Upper lobe of right lung (tissue), 1 donor: ENCODE data around the gene DELE1. TPM values are rescaled to one million over a fixed set of nuclear protein-coding genes. Genes with fewer than 3 reads are reported as not detected.

Experiments
- ATAC-seq: fragments of 200-7000 bp; cut with Tn5 transposase; one replicate; pipeline ENCODE4 v1.9.1; 2020; ENCODE audit warnings: mild to moderate bottlenecking, moderate library complexity
- DNase-seq: peaks from one replicate; pipeline ENCODE4 v3.0.0-alpha.2; 2020
- H3K27ac ChIP-seq: fragments of 200-600 bp; one replicate; pipeline ENCODE4 v1.8.0; 2022
- H3K27me3 ChIP-seq: fragments of 200-600 bp; one replicate; pipeline ENCODE4 v1.8.0; 2022; ENCODE audit warnings: mild to moderate bottlenecking
- H3K36me3 ChIP-seq: fragments of 200-600 bp; one replicate; pipeline ENCODE4 v1.8.0; 2022
- H3K4me1 ChIP-seq: fragments of 200-600 bp; one replicate; pipeline ENCODE4 v1.8.0; 2022
- H3K4me3 ChIP-seq: fragments of 200-600 bp; one replicate; pipeline ENCODE4 v1.8.0; 2022; ENCODE audit warnings: mild to moderate bottlenecking
- H3K9me3 ChIP-seq: fragments of 200-600 bp; one replicate; pipeline ENCODE4 v1.8.0; 2022
- intact Hi-C: fragments of 100-400 bp; cut with DNase I; formaldehyde crosslinking; loops from one replicate; pipeline ENCODE4 v1.11.0; 2022
- total RNA-seq: library from RNA; stranded (reverse); fragmentation: NEBNext Ultra II Directional; extraction: Animal tissue kit (Norgen Biotek cat#: 25700); gene quantifications from one replicate; pipeline ENCODE4 v1.2.1, GENCODE V29; 2021
- TF ChIP-seq, protein P1 (sequence below): fragments of 200-600 bp; IDR thresholded peaks from one replicate; pipeline ENCODE4 v1.8.0; 2022; ENCODE audit warnings: antibody characterized with exemption
- donor health status: DM: no; HTN: yes; CAD: no; lungs with severe emphysema.

Gene DELE1
- total RNA-seq, 1 donor from 2014 or later: 83.3 TPM

DNA sequence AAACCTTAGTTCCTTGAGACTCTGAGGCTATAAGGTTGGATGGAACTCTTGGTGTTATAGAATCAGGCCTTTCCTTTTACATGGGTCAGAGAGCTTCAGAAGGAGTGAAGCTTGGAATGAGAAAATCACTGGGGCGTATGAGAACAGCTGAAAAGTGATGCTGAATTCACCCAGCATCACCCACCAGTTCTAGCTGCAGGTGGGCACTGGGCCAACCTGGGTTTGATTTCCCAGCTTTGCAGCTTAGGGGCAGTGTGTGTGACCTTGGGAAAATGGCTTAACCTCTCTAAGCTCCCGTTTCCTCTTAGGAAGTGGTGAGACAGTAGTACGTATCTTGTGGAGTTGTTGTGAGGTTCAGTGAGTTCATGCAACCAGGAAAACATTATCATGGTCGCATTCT lies 23.6 kb downstream of the DELE1 start:
- intact Hi-C loops: no loop called here
- H3K27me3 ChIP-seq: no peaks in the 10 kb centered on the region
- peak overlapping the region; percentile 31 for H3K27ac ChIP-seq
- DNase-seq (no peak), ATAC-seq (no peak)
- TF ChIP-seq, protein P1, sequence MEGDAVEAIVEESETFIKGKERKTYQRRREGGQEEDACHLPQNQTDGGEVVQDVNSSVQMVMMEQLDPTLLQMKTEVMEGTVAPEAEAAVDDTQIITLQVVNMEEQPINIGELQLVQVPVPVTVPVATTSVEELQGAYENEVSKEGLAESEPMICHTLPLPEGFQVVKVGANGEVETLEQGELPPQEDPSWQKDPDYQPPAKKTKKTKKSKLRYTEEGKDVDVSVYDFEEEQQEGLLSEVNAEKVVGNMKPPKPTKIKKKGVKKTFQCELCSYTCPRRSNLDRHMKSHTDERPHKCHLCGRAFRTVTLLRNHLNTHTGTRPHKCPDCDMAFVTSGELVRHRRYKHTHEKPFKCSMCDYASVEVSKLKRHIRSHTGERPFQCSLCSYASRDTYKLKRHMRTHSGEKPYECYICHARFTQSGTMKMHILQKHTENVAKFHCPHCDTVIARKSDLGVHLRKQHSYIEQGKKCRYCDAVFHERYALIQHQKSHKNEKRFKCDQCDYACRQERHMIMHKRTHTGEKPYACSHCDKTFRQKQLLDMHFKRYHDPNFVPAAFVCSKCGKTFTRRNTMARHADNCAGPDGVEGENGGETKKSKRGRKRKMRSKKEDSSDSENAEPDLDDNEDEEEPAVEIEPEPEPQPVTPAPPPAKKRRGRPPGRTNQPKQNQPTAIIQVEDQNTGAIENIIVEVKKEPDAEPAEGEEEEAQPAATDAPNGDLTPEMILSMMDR: no peak
- no peak overlapping the region for H3K4me3 ChIP-seq
- no peaks in the 10 kb centered on the region for H3K9me3 ChIP-seq
- H3K4me1 ChIP-seq: peaks cover 19% of the 10 kb centered on the region
- no peaks in the 10 kb centered on the region for H3K36me3 ChIP-seq

DNA sequence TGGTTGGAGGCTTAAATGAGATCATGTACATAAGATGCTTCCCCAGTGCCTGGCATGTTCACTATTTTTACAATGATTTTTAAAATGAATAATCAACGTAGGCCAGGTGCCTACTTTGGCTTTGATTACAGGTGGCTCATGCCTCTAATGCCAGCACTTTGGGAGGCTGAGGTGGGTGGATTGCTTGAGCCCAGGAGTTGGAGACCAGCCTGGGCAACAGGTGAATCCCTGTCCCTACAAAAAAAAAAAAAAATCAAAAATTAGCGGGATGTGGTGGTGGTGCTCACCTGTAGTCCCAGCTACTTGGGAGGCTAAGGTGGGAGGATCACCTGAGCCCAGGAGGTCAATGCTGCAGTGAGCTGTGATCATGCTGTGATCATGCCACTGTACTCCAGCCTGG lies 25.1 kb downstream of the DELE1 start:
- TF ChIP-seq, protein P1: no peak
- H3K9me3 ChIP-seq: no peaks in the 10 kb centered on the region
- no peak overlapping the region for H3K27ac ChIP-seq
- no peaks in the 10 kb centered on the region for H3K27me3 ChIP-seq
- DNase-seq (no peak), ATAC-seq (no peak)
- H3K4me3 ChIP-seq: no peak overlapping the region
- peaks cover 18% of the 10 kb centered on the region for H3K4me1 ChIP-seq
- no peaks in the 10 kb centered on the region for H3K36me3 ChIP-seq
- intact Hi-C loops: no loop called here

DNA sequence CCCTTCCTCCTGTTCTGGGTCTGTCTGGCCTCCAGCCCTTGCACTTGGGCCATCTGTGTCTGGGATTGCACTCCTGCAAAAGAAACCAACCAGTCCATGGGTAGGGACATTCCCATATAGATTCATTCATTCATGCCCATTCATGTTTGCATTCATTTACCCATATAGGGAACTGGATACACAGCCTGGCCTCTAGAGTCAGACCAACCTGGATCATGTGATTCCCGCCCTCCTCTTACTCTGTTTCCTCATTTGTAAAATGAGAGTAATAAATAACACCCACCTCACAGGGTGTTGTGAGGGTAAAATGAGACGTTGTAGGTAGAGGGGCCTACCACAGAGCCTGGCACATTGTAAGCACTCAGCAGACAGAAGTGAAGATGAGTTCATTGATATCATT lies 25.8 kb downstream of the DELE1 start:
- intact Hi-C loops: no loop called here

DNA sequence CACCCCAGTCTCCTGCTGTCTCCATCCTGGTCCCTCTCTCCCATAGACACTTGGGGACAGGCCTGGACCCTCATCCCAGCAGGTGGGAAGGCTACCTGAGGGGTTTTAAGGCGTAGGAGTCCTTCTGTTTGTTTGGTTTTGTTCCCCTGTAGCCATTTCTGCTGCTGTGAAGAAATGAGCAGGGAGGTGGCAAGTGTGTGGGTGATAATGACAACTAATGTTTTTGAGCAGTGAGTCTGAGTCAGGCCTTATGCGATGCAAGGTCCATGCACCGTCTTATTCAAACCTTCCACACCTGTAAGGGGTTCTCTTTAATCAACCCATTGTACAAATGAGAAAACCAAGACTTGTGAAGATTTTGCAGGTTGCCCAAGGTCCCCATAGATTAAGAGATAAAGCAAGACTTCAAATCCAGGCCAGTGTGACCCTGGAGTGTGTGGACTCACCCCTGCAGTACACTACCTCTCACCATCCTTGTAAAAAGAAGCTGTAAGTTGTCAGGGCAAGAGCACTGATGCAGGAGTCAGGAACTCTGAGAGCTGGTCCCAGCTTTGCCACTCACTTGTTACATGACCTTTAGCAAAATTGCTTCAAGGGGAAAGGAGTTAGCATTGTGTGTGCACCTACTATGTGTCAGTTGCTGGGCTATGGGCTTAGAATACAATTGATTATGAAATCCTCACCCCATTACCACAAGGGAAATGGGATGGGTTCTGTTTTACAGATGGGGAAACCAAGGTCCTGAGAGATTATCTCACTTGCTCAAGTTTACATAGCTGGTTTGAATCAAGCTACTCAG lies 26.7 kb downstream of the DELE1 start:
- no peak for ATAC-seq
- TF ChIP-seq, protein P1: no peak
- Histone ChIP-seq H3K9me3 (no peaks in the 10 kb centered on the region), H3K27me3 (no peaks in the 10 kb centered on the region), H3K27ac (no peak overlapping the region), H3K4me1 (peaks cover 16% of the 10 kb centered on the region), H3K4me3 (no peak overlapping the region), H3K36me3 (no peaks in the 10 kb centered on the region)
- intact Hi-C loops: no loop called here
- no peak for DNase-seq

More for the DNA sequence above, 25.8 kb downstream of the DELE1 start:
- no peak overlapping the region for H3K27ac ChIP-seq
- peaks cover 18% of the 10 kb centered on the region for H3K4me1 ChIP-seq
- H3K27me3 ChIP-seq: no peaks in the 10 kb centered on the region
- no peaks in the 10 kb centered on the region for H3K36me3 ChIP-seq
- TF ChIP-seq, protein P1: no peak
- DNase-seq: no peak
- ATAC-seq: no peak
- no peaks in the 10 kb centered on the region for H3K9me3 ChIP-seq
- no peak overlapping the region for H3K4me3 ChIP-seq

DNA sequence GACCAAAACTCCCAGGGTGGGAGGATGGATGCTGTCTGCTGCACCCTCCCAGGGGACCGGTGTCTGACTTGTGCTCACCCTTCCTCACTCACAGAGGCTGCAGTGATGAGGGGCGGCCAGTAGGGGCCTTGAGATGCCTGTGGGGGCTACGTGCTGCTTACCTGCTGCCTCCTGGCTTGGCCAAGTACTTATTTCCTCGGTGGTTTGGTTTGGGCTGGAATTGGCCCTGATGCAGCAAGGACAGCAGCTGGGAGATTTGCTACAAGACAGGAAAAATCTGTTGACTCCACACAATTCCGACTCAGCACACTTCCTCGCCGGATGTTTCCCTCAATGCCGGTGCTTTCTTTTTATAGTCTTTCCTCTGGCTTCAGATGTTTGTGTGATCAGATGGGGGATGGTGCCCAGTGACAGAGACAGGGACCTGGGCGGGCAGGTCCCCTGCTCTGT lies 27.7 kb downstream of the DELE1 start:
- DNase-seq (no peak), ATAC-seq (peak; percentile 7)
- no peaks in the 10 kb centered on the region for H3K9me3 ChIP-seq
- TF ChIP-seq, protein P1: peak; percentile 27
- no peak overlapping the region for H3K27ac ChIP-seq
- intact Hi-C loops: no loop called here
- no peaks in the 10 kb centered on the region for H3K27me3 ChIP-seq
- H3K4me1 ChIP-seq: peaks cover 13% of the 10 kb centered on the region
- H3K36me3 ChIP-seq: no peaks in the 10 kb centered on the region
- H3K4me3 ChIP-seq: peak overlapping the region; percentile 2
